Head of caudate nucleus (tissue), 42 donors: ENCODE results near the gene VTI1A.
"Not testable (repeated sequence)": the region's sequence is repeated elsewhere in the genome, so short reads cannot be mapped to it uniquely, and the experiment has no call there.

ENCODE experiments used
- DNase-seq, 42 donors: peaks; one replicate each; pipeline versions ENCODE4 v3.0.0 to v3.0.0-alpha.2; 2020 to 2021; ENCODE audit warnings: mixed read lengths in 7 of 42
- intact Hi-C: fragments of 100-400 bp; cut with DNase I; formaldehyde crosslinking; loops from one replicate; pipeline ENCODE4 v1.15.0; 2022

Gene VTI1A

GRCh38 chr10:112724404-112724991, 277.5 kb downstream of the VTI1A start:
- DNase-seq: no peak
- intact Hi-C loops: loop anchor here (10.0 kb wide), 2 partner anchors 230 to 400 kb away; partner anchors contain the start of gene TCF7L2

DNA sequence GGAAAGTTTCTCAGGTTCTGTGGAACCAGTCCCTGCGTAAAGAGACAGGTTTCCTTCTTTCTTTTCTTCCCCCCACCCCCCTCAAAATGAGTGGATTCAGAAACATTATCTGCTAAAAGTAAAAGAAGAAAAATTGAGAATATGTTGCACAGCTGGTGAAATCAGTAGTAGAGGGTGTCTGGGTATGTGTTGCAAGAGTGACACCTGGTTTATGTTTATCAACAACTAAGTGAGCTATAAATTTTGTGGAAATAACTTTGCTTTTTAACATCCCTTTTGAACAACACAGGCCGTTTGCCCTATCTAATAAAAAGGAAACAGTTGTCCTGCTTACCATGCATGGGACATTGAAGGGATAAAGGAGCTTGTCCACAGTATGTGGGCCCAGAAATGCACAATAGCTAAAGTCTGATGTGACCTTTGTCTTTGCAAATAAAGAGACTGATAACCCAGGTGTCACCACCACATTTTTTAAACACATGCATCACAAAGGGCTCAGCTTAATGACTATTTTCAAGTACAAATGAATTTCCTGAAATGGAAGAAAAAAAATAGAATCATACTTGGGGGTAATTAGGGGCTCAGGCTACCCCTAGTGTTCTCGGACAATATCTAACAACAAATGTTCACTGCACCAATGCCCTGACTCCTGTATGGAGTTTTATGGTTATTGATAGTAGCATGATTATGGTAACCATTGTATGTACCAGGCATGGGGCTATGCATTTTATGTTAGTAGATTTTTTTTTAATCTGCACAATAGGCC, 281.3 kb downstream of the VTI1A start:
- no peak for DNase-seq
- intact Hi-C loops: loop anchor here (10.0 kb wide), 2 partner anchors 226 to 396 kb away; partner anchors contain the start of gene TCF7L2

DNA sequence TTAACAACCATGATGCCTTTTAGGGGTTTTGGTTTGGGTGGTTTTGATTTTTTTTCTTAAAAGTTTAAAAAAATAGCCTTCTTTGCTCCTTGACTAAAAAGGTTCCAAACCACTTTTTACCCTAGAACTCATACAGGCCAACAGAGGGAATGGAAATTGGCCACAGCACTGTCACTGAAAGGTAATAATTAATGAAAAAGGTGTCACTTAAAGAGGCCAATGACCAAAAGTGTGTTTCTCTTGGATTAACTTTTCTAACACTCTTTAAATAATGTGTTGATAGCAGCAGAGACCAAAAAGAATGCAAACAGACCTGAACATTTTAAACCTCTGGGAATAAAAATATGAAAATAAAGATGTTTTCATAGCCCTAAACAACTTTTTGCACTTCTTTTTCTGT, 282.0 kb downstream of the VTI1A start:
- no peak for DNase-seq
- intact Hi-C loops: loop anchor here (10.0 kb wide), 2 partner anchors 226 to 396 kb away; partner anchors contain the start of gene TCF7L2

DNA sequence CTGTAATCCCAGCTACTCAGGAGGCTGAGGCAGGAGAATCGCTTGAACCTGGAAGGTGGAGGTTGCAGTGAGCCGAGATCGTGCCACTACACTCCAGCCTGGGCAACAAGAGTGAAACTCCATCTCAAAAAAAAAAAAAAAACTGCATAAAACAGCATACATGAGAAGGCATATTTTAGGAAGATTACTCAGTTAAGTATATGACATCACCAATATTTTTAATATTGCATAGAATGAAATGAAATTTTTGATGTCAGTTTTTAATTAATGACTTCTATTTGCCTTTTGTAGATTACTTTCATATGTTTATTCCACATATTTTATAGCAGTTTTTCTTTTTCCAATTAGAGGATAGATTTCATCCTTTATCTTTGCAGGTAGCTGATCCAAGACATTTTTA, 284.4 kb downstream of the VTI1A start:
- intact Hi-C loops, DNase-seq: not testable (repeated sequence)

GRCh38 chr10:112732277-112732921, 285.4 kb downstream of the VTI1A start:
- intact Hi-C loops: no loop called here
- peak in 9 of 42 donors; percentile 5 to 51 (median 23) for DNase-seq

GRCh38 chr10:112735041-112735695, 288.2 kb downstream of the VTI1A start:
- no peak for DNase-seq
- intact Hi-C loops: no loop called here

GRCh38 chr10:112738606-112739591, 291.9 kb downstream of the VTI1A start:
- intact Hi-C loops: no loop called here
- no peak for DNase-seq

DNA sequence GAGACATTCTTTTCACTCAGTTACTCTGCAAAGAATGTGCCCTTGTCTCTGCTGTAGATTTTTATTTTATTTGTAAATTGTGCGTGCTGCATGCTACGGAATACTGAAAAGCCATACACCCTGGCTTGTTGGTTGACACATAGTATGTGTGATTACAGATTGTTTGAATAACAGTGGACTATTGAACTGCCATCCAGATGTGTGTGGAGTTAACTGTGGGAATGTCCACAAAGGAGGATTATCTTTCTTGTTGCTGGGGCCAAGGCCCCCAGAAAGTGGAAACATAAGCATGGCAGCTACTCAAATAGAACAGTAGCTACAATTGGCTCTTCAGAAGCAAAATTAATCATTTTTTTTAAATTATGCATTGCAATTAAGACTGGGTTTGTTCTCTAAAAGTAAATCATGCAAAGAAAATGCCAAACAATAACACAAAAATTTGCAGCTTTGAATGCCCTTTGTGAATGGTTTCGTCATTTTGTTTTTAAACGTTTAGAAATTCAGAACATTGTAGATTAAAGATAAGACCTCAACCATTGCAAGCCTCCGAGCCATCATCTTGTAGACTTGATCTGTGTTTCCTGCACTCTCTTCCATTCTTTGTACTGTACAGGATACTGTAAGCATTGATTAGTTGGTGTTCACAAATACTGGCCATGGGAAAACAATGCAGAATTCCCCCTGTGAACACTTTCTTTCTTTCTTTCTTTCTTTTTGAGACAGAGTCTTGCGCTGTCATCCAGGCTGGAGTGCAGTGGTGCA, 292.8 kb downstream of the VTI1A start:
- peak in 1 of 42 donors; percentile 21 for DNase-seq
- intact Hi-C loops: no loop called here

- no peak for DNase-seq
- intact Hi-C loops: no loop called here
These were observed 294.9 kb downstream of the VTI1A start for GRCh38 chr10:112741830-112742402.

DNA sequence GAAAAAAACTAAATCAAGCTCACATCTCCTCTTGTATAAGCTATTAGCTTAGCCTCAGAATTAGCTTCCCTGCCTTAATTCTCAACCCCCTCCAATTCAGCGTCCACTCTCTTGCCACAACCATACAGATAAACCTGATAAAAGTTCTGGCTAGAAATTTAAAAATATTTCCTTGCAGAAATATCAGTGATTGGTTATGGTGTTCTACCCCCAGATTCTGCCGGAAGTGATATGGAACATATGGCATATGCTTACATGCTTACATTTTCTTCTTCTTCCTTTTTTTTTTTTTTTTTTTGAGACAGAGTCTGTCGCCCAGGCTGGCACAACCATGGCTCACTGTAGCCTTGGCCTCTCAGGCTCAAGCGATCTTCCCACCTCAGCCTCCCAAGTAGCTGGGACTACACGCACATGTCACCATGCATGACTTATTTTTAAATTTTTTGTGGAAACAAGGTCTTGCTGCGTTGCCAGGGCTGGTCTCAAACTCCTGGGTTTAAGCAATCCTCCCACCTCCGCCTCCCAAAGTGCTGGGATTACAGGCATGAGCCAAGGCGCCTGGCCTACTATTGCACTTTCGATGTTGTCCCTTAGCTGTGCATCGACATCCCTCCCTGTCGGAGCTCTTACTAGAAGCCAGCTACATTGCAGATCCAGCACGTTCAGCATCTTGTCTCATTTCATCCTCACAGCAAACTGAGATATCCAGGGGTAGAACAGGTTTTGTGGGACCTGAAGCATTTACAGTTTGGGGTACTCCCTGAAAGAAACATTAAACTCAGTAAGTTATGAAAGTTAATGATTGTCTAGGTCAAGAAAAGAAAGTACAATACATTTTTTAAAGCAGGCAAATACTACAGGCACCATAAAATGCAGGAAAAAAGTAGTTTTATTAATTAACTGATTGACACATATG, 297.4 kb downstream of the VTI1A start:
- no peak for DNase-seq
- intact Hi-C loops: no loop called here

- no peak for DNase-seq
- intact Hi-C loops: no loop called here
These were observed 299.3 kb downstream of the VTI1A start for GRCh38 chr10:112746329-112746728.

- DNase-seq: no peak
- intact Hi-C loops: no loop called here
These were observed 303.6 kb downstream of the VTI1A start for GRCh38 chr10:112750427-112751167.

- DNase-seq: no peak
- intact Hi-C loops: no loop called here
These were observed 304.6 kb downstream of the VTI1A start for GRCh38 chr10:112751651-112752050.

- DNase-seq: no peak
- intact Hi-C loops: no loop called here
These were observed 305.3 kb downstream of the VTI1A start for GRCh38 chr10:112752288-112752687.

GRCh38 chr10:112753961-112754411, 307.0 kb downstream of the VTI1A start:
- intact Hi-C loops: no loop called here

More at GRCh38 chr10:112753961-112754411, 307.0 kb downstream of the VTI1A start:
- no peak for DNase-seq
